ENCODE results near the gene RAB38. TPM values are rescaled to one million over a fixed set of nuclear protein-coding genes. Genes with fewer than 3 reads are reported as not detected.

Gene RAB38
- total and polyA plus RNA-seq, 10 of the 15 experiments (the other 5 are each of a cell fraction or from before 2014, with no cell fraction given): 8.4 to 30.5 (median 11.7) TPM

DNA sequence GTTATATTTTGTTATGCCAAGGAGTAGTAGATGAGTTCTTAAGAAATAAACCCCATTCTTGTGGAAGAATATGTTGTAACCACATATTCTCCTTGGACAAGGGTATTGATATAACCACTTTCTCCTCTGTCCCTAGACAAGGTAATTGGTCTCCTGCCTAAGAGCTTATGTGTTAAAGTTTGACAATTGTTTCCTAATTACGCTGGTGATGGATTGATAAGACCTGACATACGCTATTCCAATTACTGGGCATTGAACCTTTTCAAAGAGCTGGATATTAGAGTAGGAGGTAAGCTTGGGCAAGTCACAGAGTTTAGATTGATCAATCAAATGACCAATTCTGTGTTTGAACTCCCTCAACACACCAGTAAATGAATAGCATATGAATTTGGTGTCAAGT, 88.9 kb downstream of the RAB38 start:
- ChIA-PET CTCF (no interaction called here), RAD21 (ENCODE audit: unreplicated experiment) (no interaction called here), SMC1A (ENCODE audit: uncharacterized antibody, unreplicated experiment) (no interaction called here), POLR2A (no interaction called here)
- Histone ChIP-seq H3K79me2 (ENCODE audit: control insufficient read depth, insufficient read depth, low read length) (no peaks in the 10 kb centered on the region), H3K27me3 (replicated peaks in 1 of 2; ENCODE audit: control insufficient read depth in 2 of 2, insufficient read depth in 2 of 2, low read length in 1 of 2) (no peaks in the 10 kb centered on the region), H3K4me3 (no peak overlapping the region), H3K4me1 (ENCODE audit: control insufficient read depth, insufficient read depth, low read length) (no peaks in the 10 kb centered on the region), H4K20me1 (ENCODE audit: control insufficient read depth, insufficient read depth) (no peaks in the 10 kb centered on the region), H3K4me2 (ENCODE audit: control insufficient read depth, insufficient read depth) (no peak overlapping the region), H3K36me3 (ENCODE audit: control insufficient read depth in 2 of 2, insufficient read depth in 2 of 2, low read length in 1 of 2) (no peaks in the 10 kb centered on the region), H3K9ac (ENCODE audit: control insufficient read depth, insufficient read depth, low read length) (no peak overlapping the region), H2AFZ (ENCODE audit: control insufficient read depth, low read depth, low read length) (no peak overlapping the region), H3K9me3 (replicated peaks; ENCODE audit: control insufficient read depth, insufficient read depth, low read length) (no peaks in the 10 kb centered on the region), H3K27ac (ENCODE audit: control insufficient read depth, insufficient read depth) (no peak overlapping the region)
- ATAC-seq (no peak), DNase-seq (ENCODE audit: low read depth, low spot score) (no peak), FAIRE-seq (no peak)
- intact Hi-C loops (cut with micrococcal nuclease; ENCODE audit: unreplicated experiment) (no loop called here), in situ Hi-C loops (cut with MboI) (no loop called here)
- BruUV-seq (replicated peaks): no TSS peak
- TF ChIP-seq RCOR1 (conservative IDR thresholded peaks at IDR 0.05; ENCODE audit: low read depth, low read length): no peak
- no peak for TF ChIP-seq STAT3 (IDR thresholded peaks at IDR 0.05; ENCODE audit: low read depth, low read length)
- TF ChIP-seq FOS (IDR thresholded peaks at IDR 0.05; ENCODE audit: borderline replicate concordance, extremely low read depth, insufficient read length): no peak
- no peak for TF ChIP-seq IKZF2 (IDR thresholded peaks at IDR 0.05)
- TF ChIP-seq, protein P1, sequence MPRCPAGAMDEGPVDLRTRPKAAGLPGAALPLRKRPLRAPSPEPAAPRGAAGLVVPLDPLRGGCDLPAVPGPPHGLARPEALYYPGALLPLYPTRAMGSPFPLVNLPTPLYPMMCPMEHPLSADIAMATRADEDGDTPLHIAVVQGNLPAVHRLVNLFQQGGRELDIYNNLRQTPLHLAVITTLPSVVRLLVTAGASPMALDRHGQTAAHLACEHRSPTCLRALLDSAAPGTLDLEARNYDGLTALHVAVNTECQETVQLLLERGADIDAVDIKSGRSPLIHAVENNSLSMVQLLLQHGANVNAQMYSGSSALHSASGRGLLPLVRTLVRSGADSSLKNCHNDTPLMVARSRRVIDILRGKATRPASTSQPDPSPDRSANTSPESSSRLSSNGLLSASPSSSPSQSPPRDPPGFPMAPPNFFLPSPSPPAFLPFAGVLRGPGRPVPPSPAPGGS (IDR thresholded peaks at IDR 0.05; ENCODE audit: borderline replicate concordance, insufficient read depth, low read depth, low read length, poor library complexity, severe bottlenecking): no peak
- TF ChIP-seq HDAC6 (IDR thresholded peaks at IDR 0.05; ENCODE audit: unreplicated experiment): no peak
- no peak for TF ChIP-seq RAD51 (IDR thresholded peaks at IDR 0.05)
- no peak for TF ChIP-seq STAT1 (conservative IDR thresholded peaks at IDR 0.05)
- TF ChIP-seq GATAD2B (conservative IDR thresholded peaks at IDR 0.05; ENCODE audit: low read depth): no peak
- TF ChIP-seq CREB1 (IDR thresholded peaks at IDR 0.05; ENCODE audit: low read depth): no peak
- TF ChIP-seq, protein P2, sequence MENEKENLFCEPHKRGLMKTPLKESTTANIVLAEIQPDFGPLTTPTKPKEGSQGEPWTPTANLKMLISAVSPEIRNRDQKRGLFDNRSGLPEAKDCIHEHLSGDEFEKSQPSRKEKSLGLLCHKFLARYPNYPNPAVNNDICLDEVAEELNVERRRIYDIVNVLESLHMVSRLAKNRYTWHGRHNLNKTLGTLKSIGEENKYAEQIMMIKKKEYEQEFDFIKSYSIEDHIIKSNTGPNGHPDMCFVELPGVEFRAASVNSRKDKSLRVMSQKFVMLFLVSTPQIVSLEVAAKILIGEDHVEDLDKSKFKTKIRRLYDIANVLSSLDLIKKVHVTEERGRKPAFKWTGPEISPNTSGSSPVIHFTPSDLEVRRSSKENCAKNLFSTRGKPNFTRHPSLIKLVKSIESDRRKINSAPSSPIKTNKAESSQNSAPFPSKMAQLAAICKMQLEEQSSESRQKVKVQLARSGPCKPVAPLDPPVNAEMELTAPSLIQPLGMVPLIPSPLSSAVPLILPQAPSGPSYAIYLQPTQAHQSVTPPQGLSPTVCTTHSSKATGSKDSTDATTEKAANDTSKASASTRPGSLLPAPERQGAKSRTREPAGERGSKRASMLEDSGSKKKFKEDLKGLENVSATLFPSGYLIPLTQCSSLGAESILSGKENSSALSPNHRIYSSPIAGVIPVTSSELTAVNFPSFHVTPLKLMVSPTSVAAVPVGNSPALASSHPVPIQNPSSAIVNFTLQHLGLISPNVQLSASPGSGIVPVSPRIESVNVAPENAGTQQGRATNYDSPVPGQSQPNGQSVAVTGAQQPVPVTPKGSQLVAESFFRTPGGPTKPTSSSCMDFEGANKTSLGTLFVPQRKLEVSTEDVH (IDR thresholded peaks at IDR 0.05; ENCODE audit: low read depth, partially characterized antibody): no peak
- no peak for TF ChIP-seq ETV6 (conservative IDR thresholded peaks at IDR 0.05 in 1 of 2, IDR thresholded peaks at IDR 0.05 in 1 of 2; ENCODE audit: borderline replicate concordance in 1 of 2, low read depth in 1 of 2)
- TF ChIP-seq POLR2A (IDR thresholded peaks at IDR 0.05; ENCODE audit: low read depth, low read length): no peak
- TF ChIP-seq, protein P3, sequence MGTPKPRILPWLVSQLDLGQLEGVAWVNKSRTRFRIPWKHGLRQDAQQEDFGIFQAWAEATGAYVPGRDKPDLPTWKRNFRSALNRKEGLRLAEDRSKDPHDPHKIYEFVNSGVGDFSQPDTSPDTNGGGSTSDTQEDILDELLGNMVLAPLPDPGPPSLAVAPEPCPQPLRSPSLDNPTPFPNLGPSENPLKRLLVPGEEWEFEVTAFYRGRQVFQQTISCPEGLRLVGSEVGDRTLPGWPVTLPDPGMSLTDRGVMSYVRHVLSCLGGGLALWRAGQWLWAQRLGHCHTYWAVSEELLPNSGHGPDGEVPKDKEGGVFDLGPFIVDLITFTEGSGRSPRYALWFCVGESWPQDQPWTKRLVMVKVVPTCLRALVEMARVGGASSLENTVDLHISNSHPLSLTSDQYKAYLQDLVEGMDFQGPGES (IDR thresholded peaks at IDR 0.05): no peak
- TF ChIP-seq PAX8 (IDR thresholded peaks at IDR 0.05): no peak
- TF ChIP-seq LARP7 (IDR thresholded peaks at IDR 0.05): no peak
- no peak for TF ChIP-seq FOXK2 (IDR thresholded peaks at IDR 0.05)
- TF ChIP-seq CEBPB (IDR thresholded peaks at IDR 0.05; ENCODE audit: borderline replicate concordance in 1 of 2, low read depth in 2 of 2, low read length in 2 of 2): no peak
- 0% methylated on average over 2 of the region's 2 CpGs for WGBS (ENCODE audit: insufficient coverage, insufficient replicate concordance, low lambda C conversion rate, missing lambda C conversion rate)
